IMR-90 (cell line): ENCODE measurements around the gene MRAP. TPM values are rescaled to one million over a fixed set of nuclear protein-coding genes. Genes with fewer than 3 reads are reported as not detected.

ENCODE experiments used
- ATAC-seq: fragments of 200-7000 bp; cut with Tn5 transposase; 2 replicates; pipeline ENCODE4 v1.9.1; 2020; ENCODE audit warnings: low read depth, mild to moderate bottlenecking, moderate library complexity
- BruUV-seq: library from RNA; stranded (reverse); fragments of 400-500 nt; replicated peaks from 2 replicates; lab custom pipeline; 2021; lab: Mats Ljungman, UMichigan
- CTCF ChIA-PET: fragments of 300-600 bp; formaldehyde crosslinking; extraction: SDS; loops from one replicate; lab custom pipeline; 2021; ENCODE audit warnings: antibody characterized with exemption; lab: Yijun Ruan, JAX
- POLR2A ChIA-PET: fragments of 300-600 bp; sonication (Branson Sonifier 250); formaldehyde crosslinking; loops from one replicate; lab custom pipeline; 2022; ENCODE audit warnings: antibody characterized with exemption; ENCODE audit not compliant: unreplicated experiment; lab: Charles Lee
- DNase-seq: peaks from one replicate; pipeline ENCODE4 v3.0.0; 2013
- H2AFZ ChIP-seq: replicated peaks from 2 replicates; pipeline ENCODE3; 2013; ENCODE audit warnings: low read length, mild to moderate bottlenecking; ENCODE audit not compliant: poor library complexity
- H2AK5ac ChIP-seq: 2 replicates; pipeline ENCODE4 v1.6.1; 2013; ENCODE audit warnings: low read depth, low read length, inconsistent platforms
- H2AK9ac ChIP-seq: replicated peaks from 2 replicates; pipeline ENCODE3; 2013; ENCODE audit warnings: mild to moderate bottlenecking, low read depth, low read length, moderate library complexity; ENCODE audit not compliant: poor library complexity
- H2BK120ac ChIP-seq: 2 replicates; pipeline ENCODE4 v1.6.1; 2013; ENCODE audit warnings: low read depth, low read length, inconsistent platforms
- H2BK15ac ChIP-seq: 3 replicates; pipeline ENCODE4 v1.6.1; 2013; ENCODE audit warnings: low read depth, low read length, inconsistent platforms
- H2BK20ac ChIP-seq: 2 replicates; pipeline ENCODE4 v1.6.1; 2013; ENCODE audit warnings: low read depth, mild to moderate bottlenecking, inconsistent platforms, low read length, moderate library complexity
- H2BK5ac ChIP-seq: 2 replicates; pipeline ENCODE4 v1.6.1; 2013; ENCODE audit warnings: mild to moderate bottlenecking, low read depth, low read length, inconsistent platforms; ENCODE audit not compliant: poor library complexity, severe bottlenecking
- H3K14ac ChIP-seq: replicated peaks from 2 replicates; pipeline ENCODE4 v1.6.1; 2013; ENCODE audit warnings: low read depth, low read length, inconsistent platforms
- H3K18ac ChIP-seq: 2 replicates; pipeline ENCODE4 v1.6.1; 2013; ENCODE audit warnings: low read depth, low read length, control low read depth
- H3K23ac ChIP-seq: 2 replicates; pipeline ENCODE4 v1.6.1; 2013; ENCODE audit warnings: low read depth, low read length, inconsistent platforms
- H3K27ac ChIP-seq: 2 replicates; pipeline ENCODE4 v1.5.1; 2013; ENCODE audit warnings: mild to moderate bottlenecking, control low read depth, low read length; ENCODE audit not compliant: insufficient read depth
- H3K27me3 ChIP-seq: 2 replicates; pipeline ENCODE4 v1.6.1; 2013; ENCODE audit warnings: low read length; ENCODE audit not compliant: control insufficient read depth, insufficient read depth
- H3K36me3 ChIP-seq: 2 replicates; pipeline ENCODE4 v1.6.1; 2013; ENCODE audit warnings: low read length, mixed read lengths; ENCODE audit not compliant: control insufficient read depth, insufficient read depth
- H3K4ac ChIP-seq: 2 replicates; pipeline ENCODE4 v1.6.1; 2013; ENCODE audit warnings: low read depth, low read length, inconsistent platforms
- H3K4me1 ChIP-seq: 2 replicates; pipeline ENCODE4 v1.6.1; 2013; ENCODE audit warnings: low read length, mixed read lengths; ENCODE audit not compliant: control insufficient read depth, insufficient read depth
- H3K4me2 ChIP-seq: 2 replicates; pipeline ENCODE4 v1.6.1; 2013; ENCODE audit warnings: low read depth, mild to moderate bottlenecking, control low read depth, low read length, moderate library complexity
- H3K4me3 ChIP-seq: 2 replicates; pipeline ENCODE4 v1.5.1; 2013; ENCODE audit warnings: low read depth, mild to moderate bottlenecking, control low read depth, low read length, moderate library complexity; ENCODE audit not compliant: insufficient read depth
- H3K56ac ChIP-seq: 2 replicates; pipeline ENCODE4 v1.6.1; 2013; ENCODE audit warnings: low read length, inconsistent platforms; ENCODE audit not compliant: insufficient read depth; ENCODE audit errors: extremely low read depth
- H3K79me1 ChIP-seq, 2 experiments: 2 replicates each; pipeline ENCODE4 v1.6.1; 2013; ENCODE audit warnings: low read length in 2 of 2, inconsistent platforms in 1 of 2, low read depth in 1 of 2
- H3K9ac ChIP-seq: 2 replicates; pipeline ENCODE4 v1.6.1; 2013; ENCODE audit warnings: low read depth, low read length, control low read depth
- H3K9me1 ChIP-seq: 2 replicates; pipeline ENCODE4 v1.6.1; 2013; ENCODE audit warnings: low read length, inconsistent platforms; ENCODE audit not compliant: insufficient read depth
- H3K9me3 ChIP-seq: 2 replicates; pipeline ENCODE4 v1.6.1; 2013; ENCODE audit warnings: low read length; ENCODE audit not compliant: control insufficient read depth, insufficient read depth
- H4K20me1 ChIP-seq: 2 replicates; pipeline ENCODE4 v1.6.1; 2013; ENCODE audit warnings: low read length, inconsistent platforms; ENCODE audit not compliant: insufficient read depth
- H4K5ac ChIP-seq: 2 replicates; pipeline ENCODE4 v1.6.1; 2013; ENCODE audit warnings: mild to moderate bottlenecking, low read depth, low read length, control low read depth
- H4K8ac ChIP-seq, 2 experiments: 2 replicates each; pipeline ENCODE4 v1.6.1; 2013; ENCODE audit warnings: low read depth in 2 of 2, low read length in 2 of 2, control low read depth in 1 of 2, inconsistent platforms in 1 of 2
- H4K91ac ChIP-seq: 2 replicates; pipeline ENCODE4 v1.6.1; 2013; ENCODE audit warnings: low read depth, low read length, inconsistent platforms; ENCODE audit not compliant: insufficient read depth
- BHLHE40 ChIP-seq: fragments of 150-350 bp; IDR thresholded peaks from 2 replicates; pipeline ENCODE4 v1.6.1; 2016; ENCODE audit warnings: mild to moderate bottlenecking, low read depth, low read length
- CEBPB ChIP-seq: IDR thresholded peaks from 2 replicates; pipeline ENCODE4 v1.6.1; 2012; ENCODE audit warnings: low read depth, low read length, improper control_type of control experiment
- CHD1 ChIP-seq: IDR thresholded peaks from 2 replicates; pipeline ENCODE4 v1.6.1; 2012; ENCODE audit warnings: low read depth, low read length, improper control_type of control experiment
- CTCF ChIP-seq: conservative IDR thresholded peaks from 2 replicates; pipeline ENCODE4 v1.5.1; 2012; ENCODE audit warnings: mild to moderate bottlenecking, low read depth, low read length, improper control_type of control experiment
- ELK1 ChIP-seq: fragments of 150-350 bp; IDR thresholded peaks from 2 replicates; pipeline ENCODE4 v1.6.1; 2016; ENCODE audit warnings: low read depth, mild to moderate bottlenecking, low read length, moderate library complexity, borderline replicate concordance
- FOS ChIP-seq: fragments of 150-350 bp; IDR thresholded peaks from 2 replicates; pipeline ENCODE4 v1.6.1; 2016; ENCODE audit warnings: low read depth, low read length
- MAFK ChIP-seq: IDR thresholded peaks from 2 replicates; pipeline ENCODE4 v1.6.1; 2012; ENCODE audit warnings: low read depth, low read length, improper control_type of control experiment
- MAZ ChIP-seq: IDR thresholded peaks from 2 replicates; pipeline ENCODE4 v1.6.1; 2012; ENCODE audit warnings: low read depth, mild to moderate bottlenecking, low read length, improper control_type of control experiment, moderate library complexity, borderline replicate concordance
- MXI1 ChIP-seq: IDR thresholded peaks from 2 replicates; pipeline ENCODE4 v1.6.1; 2012; ENCODE audit warnings: low read depth, mild to moderate bottlenecking, low read length, moderate library complexity, borderline replicate concordance
- NFE2L2 ChIP-seq: fragments of 150-350 bp; IDR thresholded peaks from 2 replicates; pipeline ENCODE4 v1.6.1; 2016; ENCODE audit warnings: low read depth, mild to moderate bottlenecking, low read length
- POLR2A ChIP-seq: IDR thresholded peaks from 2 replicates; pipeline ENCODE4 v1.6.1; 2012; ENCODE audit warnings: mild to moderate bottlenecking, low read depth, low read length
- RAD21 ChIP-seq: IDR thresholded peaks from 2 replicates; pipeline ENCODE4 v1.6.1; 2012; ENCODE audit warnings: low read length, improper control_type of control experiment
- RCOR1 ChIP-seq: IDR thresholded peaks from 2 replicates; pipeline ENCODE4 v1.6.1; 2012; ENCODE audit warnings: mild to moderate bottlenecking, low read length, improper control_type of control experiment; ENCODE audit not compliant: insufficient replicate concordance
- RFX5 ChIP-seq: IDR thresholded peaks from 2 replicates; pipeline ENCODE4 v1.8.0; 2012; ENCODE audit warnings: low read depth, mild to moderate bottlenecking, low read length, moderate library complexity
- SMC3 ChIP-seq: fragments of 150-350 bp; IDR thresholded peaks from 2 replicates; pipeline ENCODE4 v1.6.1; 2016; ENCODE audit warnings: low read depth, mild to moderate bottlenecking, antibody characterized with exemption, low read length, moderate library complexity
- USF2 ChIP-seq: fragments of 150-350 bp; IDR thresholded peaks from 2 replicates; pipeline ENCODE4 v1.6.1; 2017; ENCODE audit warnings: mild to moderate bottlenecking, antibody characterized with exemption, low read length, low read depth
- WGBS, 2 experiments: methylation state at CpG; one replicate each; pipeline versions ENCODE4 v1.1.5 to v1.1.7; 2013; ENCODE audit warnings: missing lambda C conversion rate in 2 of 2; ENCODE audit not compliant: insufficient read length in 1 of 2; ENCODE audit errors: extremely low coverage in 2 of 2; 5-methylcytosine and 5-hydroxymethylcytosine counted together
- dilution Hi-C: fragments of 300-500 bp; cut with HindIII; formaldehyde crosslinking; loops from one replicate; pipeline ENCODE4 v1.14.3; 2018; ENCODE audit warnings: low sequenced_read_pairs; ENCODE audit not compliant: unreplicated experiment
- in situ Hi-C: fragments of 300-500 bp; cut with MboI; formaldehyde crosslinking; loops from 3 replicates; pipeline ENCODE4 v1.14.3; 2019; ENCODE audit warnings: low sequenced_read_pairs, inconsistent platforms, mixed read lengths
- intact Hi-C: fragments of 100-400 bp; cut with micrococcal nuclease; formaldehyde crosslinking; loops from 2 replicates; pipeline ENCODE4 v1.10.0; 2022
- polyA plus RNA-seq, 3 experiments: library from polyadenylated mRNA; depleted of rRNA; stranded (reverse); fragments of >200 nt; gene quantifications; 2 replicates each; pipeline ENCODE4 v1.2.3, GENCODE V29; 2012; ENCODE audit warnings: low replicate concordance in 1 of 3
- total RNA-seq: library from RNA; depleted of rRNA; stranded (reverse); fragments of >200 nt; gene quantifications from 2 replicates; pipeline ENCODE4 v1.2.3, GENCODE V29; 2012

Gene MRAP
- total and polyA plus RNA-seq, 2 of the 4 experiments (the other 2 are of a cell fraction) = not detected

- dilution Hi-C loops = no loop called here
- Histone ChIP-seq H4K8ac (no peak overlapping the region), H3K9me3 (no peaks in the 10 kb centered on the region), H3K18ac (no peak overlapping the region), H3K4ac (no peak overlapping the region), H2AK9ac (no peak overlapping the region), H3K4me1 (peaks cover 2% of the 10 kb centered on the region; the same call in 1 of the 2 replicates), H3K36me3 (peaks cover 73% of the 10 kb centered on the region), H3K27me3 (no peaks in the 10 kb centered on the region), H3K14ac (no peak overlapping the region), H3K4me2 (no peak overlapping the region), H2BK120ac (no peak overlapping the region), H4K20me1 (no peaks in the 10 kb centered on the region), H2AK5ac (no peak overlapping the region), H3K9ac (no peak overlapping the region), H3K56ac (no peak overlapping the region), H4K91ac (no peak overlapping the region), H3K23ac (no peak overlapping the region), H3K27ac (no peak overlapping the region), H2BK15ac (no peak overlapping the region), H2BK20ac (no peak overlapping the region), H3K9me1 (no peaks in the 10 kb centered on the region), H2BK5ac (no peak overlapping the region), H2AFZ (no peak overlapping the region), H3K4me3 (no peak overlapping the region), H3K79me1 (peaks cover 9% of the 10 kb centered on the region in 2 experiments; a peak in 2 of 4 replicates), H4K5ac (no peak overlapping the region)
- DNase-seq (no peak), ATAC-seq (no peak)
- in situ Hi-C loops = no loop called here
- intact Hi-C loops = no loop called here
- no CpG with 5 or more reads among the region's 1 CpG for WGBS, 2 experiments
- POLR2A ChIA-PET = no interaction called here
- CTCF ChIA-PET = no interaction called here
- TF ChIP-seq RCOR1 (no peak), MAFK (no peak), MXI1 (no peak), USF2 (no peak), FOS (no peak), RFX5 (no peak), MAZ (no peak), SMC3 (no peak), BHLHE40 (no peak), CEBPB (no peak), CHD1 (no peak), ELK1 (no peak), RAD21 (no peak), CTCF (no peak), POLR2A (no peak), NFE2L2 (no peak)
- BruUV-seq = no TSS peak
Observed at GRCh38 chr21:32356874-32357395, 58.3 kb downstream of the MRAP start.
